ENCODE data around the gene MRPS15. TPM values are rescaled to one million over a fixed set of nuclear protein-coding genes. Genes with fewer than 3 reads are reported as not detected.

The MRPS15 gene
- total RNA-seq, 1 experiment from 2014 or later = 98.7 TPM

- TF ChIP-seq REST (IDR thresholded peaks at IDR 0.05; ENCODE audit: low read depth) = no peak
- no peak for TF ChIP-seq SRF (IDR thresholded peaks at IDR 0.05; ENCODE audit: low read depth)
Measured at GRCh38 chr1:36457691-36458090, 6.5 kb downstream of the MRPS15 start (continued).

GRCh38 chr1:36456391-36456928 is 7.7 kb downstream of the MRPS15 start:
- intact Hi-C loops (cut with micrococcal nuclease) = no loop called here
- Histone ChIP-seq H3K9me2 (ENCODE audit: insufficient read depth) (no peaks in the 10 kb centered on the region), H3K9me3 (ENCODE audit: control insufficient read depth in 1 of 2, insufficient read depth in 1 of 2, low read depth in 1 of 2, low read length in 2 of 2) (no peaks in the 10 kb centered on the region), H3K4me3 (replicated peaks in 1 of 2; ENCODE audit: low read depth in 1 of 2, low read length in 2 of 2) (no peak overlapping the region), H3K4me2 (ENCODE audit: low read length) (no peak overlapping the region), H3K9ac (ENCODE audit: low read length) (no peak overlapping the region), H2AFZ (ENCODE audit: low read depth, low read length, poor library complexity, severe bottlenecking) (no peak overlapping the region), H3K27me3 (ENCODE audit: insufficient read depth, low read length) (no peaks in the 10 kb centered on the region), H4K20me1 (ENCODE audit: insufficient read depth) (no peaks in the 10 kb centered on the region), H3K79me2 (ENCODE audit: insufficient read depth, low read length) (peaks cover under 1% of the 10 kb centered on the region; the same call in 1 of the 2 replicates), H3K36me3 (ENCODE audit: control insufficient read depth in 1 of 2, insufficient read depth in 2 of 2, low read length in 2 of 2) (peaks cover 21 to 48% of the 10 kb centered on the region in 2 experiments), H3K27ac (ENCODE audit: low read depth, low read length) (no peak overlapping the region), H3K4me1 (ENCODE audit: control insufficient read depth in 1 of 2, insufficient read depth in 2 of 2, low read length in 2 of 2) (peaks cover 0 to 12% of the 10 kb centered on the region in 2 experiments; a peak in 2 of 4 replicates)
- ATAC-seq = no peak
- CTCF ChIA-PET = interaction anchor here (0.7 kb wide), 1 partner anchor 21 kb away, joined by 3 read pairs; no protein-coding TSS in a partner anchor
- no TSS peak for BruUV-seq (replicated peaks)
- DNase-seq (ENCODE audit: low read depth, low spot score) = no peak
- TF ChIP-seq SP1 (IDR thresholded peaks at IDR 0.05; ENCODE audit: low read depth) = no peak
- POLR2A ChIA-PET = no interaction called here
- RAD21 ChIA-PET (ENCODE audit: low non-redundant PET in 1 of 2, low total read pairs in 2 of 2, uncharacterized antibody in 2 of 2, unreplicated experiment in 2 of 2) = no interaction called here

All from HCT116 (cell line).